HUDEP-2 (cell line): ENCODE results near the gene THAP12.

Experiments used
- DNase-seq, 76 experiments: peaks; one replicate each; lab custom pipeline; 2025; ENCODE audit not compliant: unreplicated experiment in 76 of 76; lab: John Stamatoyannopoulos, UW

THAP12 gene

GRCh38 chr11:76307978-76308747 lies 72.8 kb downstream of the THAP12 start:
- no peak for DNase-seq

- DNase-seq = no peak
Measured at GRCh38 chr11:76307396-76307795, 73.5 kb downstream of the THAP12 start.

- no peak for DNase-seq
Measured at GRCh38 chr11:76303399-76303798, 77.5 kb downstream of the THAP12 start.

GRCh38 chr11:76302996-76303395 lies 77.9 kb downstream of the THAP12 start:
- DNase-seq = no peak
